K562 (cell line): ENCODE data around the gene ARHGAP26. TPM values are rescaled to one million over a fixed set of nuclear protein-coding genes. Genes with fewer than 3 reads are reported as not detected.

Experiments
- ATAC-seq: fragments of 200-7000 bp; cut with Tn5 transposase; 3 replicates; pipeline ENCODE4 v1.9.1; 2020; ENCODE audit warnings: moderate library complexity
- BruUV-seq: library from RNA; stranded (reverse); fragments of 400-500 nt; replicated peaks from 2 replicates; lab custom pipeline; 2021; lab: Mats Ljungman, UMichigan
- CTCF ChIA-PET: fragments of 300-600 bp; formaldehyde crosslinking; extraction: SDS; loops from one replicate; lab custom pipeline; 2021; ENCODE audit warnings: low intra/inter-chr PET ratio; lab: Yijun Ruan, JAX
- POLR2A ChIA-PET: fragments of 300-600, 350-650 bp; sonication (Branson Sonifier 250); formaldehyde crosslinking; extraction: SDS; loops from one replicate; lab custom pipeline; 2021; ENCODE audit warnings: antibody characterized with exemption, inconsistent platforms; lab: Yijun Ruan, JAX
- DNase-seq, 4 experiments: peaks; one replicate each; pipeline versions ENCODE4 v3.0.0 to v3.0.0-alpha.2; 2011 to 2018; ENCODE audit warnings: low spot score in 3 of 4, mixed read lengths in 3 of 4; ENCODE audit errors: extremely low read depth in 1 of 4
- FAIRE-seq: peaks from 2 replicates; lab custom pipeline; 2011; peaks lifted over from hg19 to GRCh38; lab: Jason Lieb, UNC
- H2AFZ ChIP-seq: 2 replicates; pipeline ENCODE4 v1.6.0; 2011; ENCODE audit warnings: low read depth, low read length, control low read depth, inconsistent platforms
- H3K27ac ChIP-seq: fragments of 200-600 bp; 3 replicates; pipeline ENCODE4 v1.8.0; 2011; ENCODE audit warnings: low read depth, mild to moderate bottlenecking, control low read depth, inconsistent platforms, low read length, moderate library complexity, mixed read lengths; ENCODE audit errors: extremely low read depth
- H3K27me3 ChIP-seq, 2 experiments: fragments of 300-600 bp in 1 of 2; 2 replicates in 1 of 2; 3 replicates in 1 of 2; pipeline versions ENCODE4 v1.6.0 to v1.8.0; 2011; ENCODE audit warnings: inconsistent platforms in 2 of 2, low read length in 2 of 2, mild to moderate bottlenecking in 1 of 2, mixed read lengths in 1 of 2, moderate library complexity in 1 of 2; ENCODE audit not compliant: control insufficient read depth in 2 of 2, insufficient read depth in 2 of 2
- H3K36me3 ChIP-seq: fragments of 300-600 bp; 3 replicates; pipeline ENCODE4 v1.8.0; 2011; ENCODE audit warnings: mild to moderate bottlenecking, low read length, inconsistent platforms; ENCODE audit not compliant: control insufficient read depth, insufficient read depth
- H3K4me1 ChIP-seq, 2 experiments: fragments of 200-600 bp in 1 of 2; replicated peaks in 1 of 2; 2 replicates in 1 of 2; 3 replicates in 1 of 2; pipeline versions ENCODE4 v1.5.1 to v1.8.0; 2011; ENCODE audit warnings: inconsistent platforms in 2 of 2, low read length in 2 of 2, mild to moderate bottlenecking in 1 of 2, mixed read lengths in 1 of 2, moderate library complexity in 1 of 2; ENCODE audit not compliant: control insufficient read depth in 2 of 2, insufficient read depth in 2 of 2
- H3K4me2 ChIP-seq: 2 replicates; pipeline ENCODE4 v1.6.1; 2011; ENCODE audit warnings: low read length, control low read depth, inconsistent platforms, mixed read lengths; ENCODE audit not compliant: insufficient read depth
- H3K4me3 ChIP-seq: fragments of 200-600 bp; sonication (generic), shearing (Covaris generic); 2 replicates; pipeline ENCODE4 v1.5.1; 2016; ENCODE audit warnings: control low read depth, inconsistent platforms
- H3K79me2 ChIP-seq: fragments of 200-600 bp; 3 replicates; pipeline ENCODE4 v1.8.0; 2011; ENCODE audit warnings: low read length, inconsistent platforms; ENCODE audit not compliant: control insufficient read depth, insufficient read depth
- H3K9ac ChIP-seq, 2 experiments: 2 replicates each; pipeline versions ENCODE4 v1.6.0 to v1.6.1; 2011; ENCODE audit warnings: low read depth in 2 of 2, low read length in 2 of 2, control low read depth in 1 of 2, inconsistent platforms in 1 of 2, mild to moderate bottlenecking in 1 of 2, mixed read lengths in 1 of 2; ENCODE audit not compliant: insufficient read depth in 1 of 2
- H3K9me1 ChIP-seq: one replicate; pipeline ENCODE4 v1.6.0; 2011; ENCODE audit warnings: inconsistent platforms, mild to moderate bottlenecking, low read length, moderate library complexity; ENCODE audit not compliant: control insufficient read depth, insufficient read depth
- H3K9me3 ChIP-seq: replicated peaks from 2 replicates; pipeline ENCODE4 v1.5.1; 2011; ENCODE audit warnings: low read depth, low read length, inconsistent platforms; ENCODE audit not compliant: control insufficient read depth, insufficient read depth
- H4K20me1 ChIP-seq: replicated peaks from 2 replicates; pipeline ENCODE4 v1.6.1; 2011; ENCODE audit warnings: low read length, inconsistent platforms, mixed read lengths; ENCODE audit not compliant: control insufficient read depth, insufficient read depth
- CEBPG ChIP-seq, 3 experiments: fragments of 200-800 bp in 1 of 3; sonication (Bioruptor generic) in 1 of 3; sonication (generic) in 1 of 3; formaldehyde crosslinking in 1 of 3; IDR thresholded peaks in 2 of 3; conservative IDR thresholded peaks in 1 of 3; 2 replicates each; pipeline versions ENCODE4 v1.6.1 to v1.8.0; 2016 to 2022; ENCODE audit warnings: missing compliant biosample characterization in 2 of 3, missing genetic modification characterization in 2 of 3, mild to moderate bottlenecking in 1 of 3, missing genetic modification reagents in 1 of 3
- CXXC5 ChIP-seq: fragments of 250-450 bp; sonication (Bioruptor Pico); IDR thresholded peaks from 2 replicates; pipeline ENCODE4 v1.8.0; 2022; ENCODE audit warnings: inconsistent platforms, mild to moderate bottlenecking, moderate library complexity
- FOSL1 ChIP-seq: fragments of 200-800 bp; sonication (Bioruptor generic); conservative IDR thresholded peaks from 2 replicates; pipeline ENCODE4 v1.6.1; 2016; ENCODE audit warnings: missing genetic modification characterization, missing compliant biosample characterization
- GABPA ChIP-seq: fragments of 200-800 bp; sonication (Bioruptor generic); conservative IDR thresholded peaks from 2 replicates; pipeline ENCODE4 v1.6.1; 2016; ENCODE audit warnings: low read depth, missing genetic modification characterization, missing compliant biosample characterization
- GTF2E2 ChIP-seq: fragments of 200-800 bp; sonication (Bioruptor generic); IDR thresholded peaks from 2 replicates; pipeline ENCODE4 v1.6.1; 2016; ENCODE audit warnings: missing genetic modification characterization, missing compliant biosample characterization
- MAZ ChIP-seq, 2 experiments: fragments of 450-650 bp in 1 of 2; sonication (generic) in 1 of 2; formaldehyde crosslinking; IDR thresholded peaks in 1 of 2; conservative IDR thresholded peaks in 1 of 2; 2 replicates each; pipeline versions ENCODE4 v1.4.0 to v1.5.0; 2020; ENCODE audit warnings: mild to moderate bottlenecking in 1 of 2, missing genetic modification reagents in 1 of 2
- MBD2 ChIP-seq: sonication (generic); IDR thresholded peaks from 2 replicates; pipeline ENCODE4 v1.6.1; 2016; ENCODE audit warnings: low read depth, borderline replicate concordance
- PCBP2 ChIP-seq: fragments of 200-400 bp; formaldehyde crosslinking; IDR thresholded peaks from 2 replicates; pipeline ENCODE4 v1.6.1; 2018; ENCODE audit warnings: low read length, low read depth, mild to moderate bottlenecking, moderate library complexity; ENCODE audit not compliant: poor library complexity, severe bottlenecking
- RAD21 ChIP-seq, 2 experiments: fragments of 250-450 bp in 1 of 2; fragments of 450-650 bp in 1 of 2; sonication (Bioruptor Pico) in 1 of 2; formaldehyde crosslinking in 1 of 2; IDR thresholded peaks in 1 of 2; conservative IDR thresholded peaks in 1 of 2; 2 replicates each; pipeline versions ENCODE4 v1.4.0 to v1.8.0; 2020 to 2022; ENCODE audit warnings: mild to moderate bottlenecking in 2 of 2, moderate library complexity in 1 of 2
- ZKSCAN8 ChIP-seq: fragments of 200-800 bp; sonication (Bioruptor generic); IDR thresholded peaks from 2 replicates; pipeline ENCODE4 v1.6.1; 2016; ENCODE audit warnings: missing genetic modification characterization, missing compliant biosample characterization
- ZNF175 ChIP-seq: fragments of 200-800 bp; sonication (Bioruptor generic); IDR thresholded peaks from 2 replicates; pipeline ENCODE4 v1.6.1; 2016; ENCODE audit warnings: low read depth, mild to moderate bottlenecking, missing genetic modification characterization, missing compliant biosample characterization
- ZNF766 ChIP-seq: fragments of 200-800 bp; sonication (Bioruptor generic); conservative IDR thresholded peaks from 2 replicates; pipeline ENCODE4 v1.6.1; 2016; ENCODE audit warnings: missing genetic modification characterization, missing compliant biosample characterization
- WGBS: fragments of 100-300 bp; shearing (Covaris generic); methylation state at CpG from one replicate; pipeline ENCODE4 v1.1.6; 2016; ENCODE audit warnings: low coverage, mixed read lengths; ENCODE audit not compliant: insufficient coverage; ENCODE audit errors: missing lambda C conversion rate; 5-methylcytosine and 5-hydroxymethylcytosine counted together
- in situ Hi-C: fragments of 300-500 bp; cut with MboI; formaldehyde crosslinking; loops from 4 replicates; pipeline ENCODE4 v1.15.0; 2018; ENCODE audit warnings: inconsistent platforms, mixed read lengths
- intact Hi-C: fragments of 100-400 bp; cut with micrococcal nuclease; formaldehyde crosslinking; loops from 2 replicates; pipeline ENCODE4 v1.14.2; 2022
- polyA plus RNA-seq, 8 experiments: library from polyadenylated mRNA; depleted of rRNA in 4 of 8; stranded (reverse) in 5 of 8; unstranded in 3 of 8; fragments of >200 nt; fragmentation: Nextera tagmentation in 2 of 8; fragmentation: Illumina TruSeq in 1 of 8; extraction: Ambion mirVana in 2 of 8; extraction: Trizol in 1 of 8; gene quantifications; 2 replicates each; pipeline versions ENCODE4 v1.2.1 to v1.2.3, GENCODE V29; 2011 to 2014; ENCODE audit warnings: inconsistent platforms in 1 of 8, missing spikeins in 1 of 8
- total RNA-seq, 7 experiments: library from RNA; depleted of rRNA in 6 of 7; stranded (reverse); fragments of >200 nt in 6 of 7; fragmentation: Illumina TruSeq in 2 of 7; extraction: Trizol in 2 of 7; gene quantifications; 2 replicates each; pipeline versions ENCODE4 v1.2.1 to v1.2.3, GENCODE V29; 2011 to 2021; ENCODE audit warnings: low replicate concordance in 1 of 7
- TF ChIP-seq, protein P1 (sequence below): fragments of 250-450 bp; sonication (Bioruptor Pico); IDR thresholded peaks from 2 replicates; pipeline ENCODE4 v1.5.0; 2021; ENCODE audit warnings: mild to moderate bottlenecking, moderate library complexity

The ARHGAP26 gene
- total and polyA plus RNA-seq, 9 of the 15 experiments (the other 6 are each of a cell fraction or from before 2014, with no cell fraction given): 0.13 to 1.1 (median 0.55) TPM

GRCh38 chr5:143002459-143003327, 232.5 kb downstream of the ARHGAP26 start:
- H3K4me2 ChIP-seq: no peak overlapping the region
- BruUV-seq: no TSS peak
- DNase-seq: peak; percentile 23 to 45 (median 36)
- no peak overlapping the region for H3K27ac ChIP-seq
- in situ Hi-C loops: no loop called here
- no peaks in the 10 kb centered on the region for H3K9me1 ChIP-seq
- peaks cover 2 to 4% of the 10 kb centered on the region in 2 experiments; a peak in 1 of 5 replicates for H3K27me3 ChIP-seq
- WGBS: 14% methylated on average over 7 of the region's 7 CpGs
- H3K79me2 ChIP-seq: no peaks in the 10 kb centered on the region
- intact Hi-C loops: loop anchor here (1.0 to 2.0 kb wide), 2 partner anchors 400 to 822 kb away; no protein-coding TSS in a partner anchor
- no peak overlapping the region for H3K4me3 ChIP-seq
- H3K9me3 ChIP-seq: no peaks in the 10 kb centered on the region
- peak; percentile 88 for ATAC-seq
- no peak overlapping the region for H3K9ac ChIP-seq
- ChIA-PET POLR2A (interaction anchor here (0.7 to 1.6 kb wide), 2 partner anchors 21 to 372 kb away, joined by 3 read pairs; no protein-coding TSS in a partner anchor), CTCF (interaction anchor here (1.4 to 1.6 kb wide), 2 partner anchors 401 to 822 kb away, joined by 8 to 13 read pairs; partner anchors contain the start of gene NR3C1)
- peak; percentile 67 for FAIRE-seq
- no peaks in the 10 kb centered on the region for H3K4me1 ChIP-seq
- H3K36me3 ChIP-seq: no peaks in the 10 kb centered on the region
- no peak overlapping the region for H2AFZ ChIP-seq
- no peaks in the 10 kb centered on the region for H4K20me1 ChIP-seq
- peak; percentile 59; the same call in 1 of the 2 replicates for TF ChIP-seq GTF2E2 (tag)
- TF ChIP-seq ZNF175 (CRISPR knock-in tag): no peak
- 0 out of 2 replicates have a peak, but pooled peaks have one; percentile 21 for TF ChIP-seq CXXC5 (CRISPR knock-in tag)
- peak; percentile 50; the same call in 1 of the 2 replicates for TF ChIP-seq FOSL1 (tag)
- peak; percentile 32; the same call in 1 of the 2 replicates for TF ChIP-seq CEBPG (CRISPR knock-in tag; IDR thresholded peaks at IDR 0.05)
- peak; percentile 99 to 100 for TF ChIP-seq CEBPG (tag; conservative IDR thresholded peaks at IDR 0.05 in 1 of 2, IDR thresholded peaks at IDR 0.05 in 1 of 2)
- 0 out of 2 replicates have a peak, but pooled peaks have one; percentile 38 for TF ChIP-seq ZNF766 (CRISPR knock-in tag)
- TF ChIP-seq MAZ (CRISPR knock-in tag; conservative IDR thresholded peaks at IDR 0.05 in 1 of 2, IDR thresholded peaks at IDR 0.05 in 1 of 2): 0 out of 4 replicates have a peak, but pooled peaks of 1 of the 2 experiments have one; percentile 8
- TF ChIP-seq, protein P1, sequence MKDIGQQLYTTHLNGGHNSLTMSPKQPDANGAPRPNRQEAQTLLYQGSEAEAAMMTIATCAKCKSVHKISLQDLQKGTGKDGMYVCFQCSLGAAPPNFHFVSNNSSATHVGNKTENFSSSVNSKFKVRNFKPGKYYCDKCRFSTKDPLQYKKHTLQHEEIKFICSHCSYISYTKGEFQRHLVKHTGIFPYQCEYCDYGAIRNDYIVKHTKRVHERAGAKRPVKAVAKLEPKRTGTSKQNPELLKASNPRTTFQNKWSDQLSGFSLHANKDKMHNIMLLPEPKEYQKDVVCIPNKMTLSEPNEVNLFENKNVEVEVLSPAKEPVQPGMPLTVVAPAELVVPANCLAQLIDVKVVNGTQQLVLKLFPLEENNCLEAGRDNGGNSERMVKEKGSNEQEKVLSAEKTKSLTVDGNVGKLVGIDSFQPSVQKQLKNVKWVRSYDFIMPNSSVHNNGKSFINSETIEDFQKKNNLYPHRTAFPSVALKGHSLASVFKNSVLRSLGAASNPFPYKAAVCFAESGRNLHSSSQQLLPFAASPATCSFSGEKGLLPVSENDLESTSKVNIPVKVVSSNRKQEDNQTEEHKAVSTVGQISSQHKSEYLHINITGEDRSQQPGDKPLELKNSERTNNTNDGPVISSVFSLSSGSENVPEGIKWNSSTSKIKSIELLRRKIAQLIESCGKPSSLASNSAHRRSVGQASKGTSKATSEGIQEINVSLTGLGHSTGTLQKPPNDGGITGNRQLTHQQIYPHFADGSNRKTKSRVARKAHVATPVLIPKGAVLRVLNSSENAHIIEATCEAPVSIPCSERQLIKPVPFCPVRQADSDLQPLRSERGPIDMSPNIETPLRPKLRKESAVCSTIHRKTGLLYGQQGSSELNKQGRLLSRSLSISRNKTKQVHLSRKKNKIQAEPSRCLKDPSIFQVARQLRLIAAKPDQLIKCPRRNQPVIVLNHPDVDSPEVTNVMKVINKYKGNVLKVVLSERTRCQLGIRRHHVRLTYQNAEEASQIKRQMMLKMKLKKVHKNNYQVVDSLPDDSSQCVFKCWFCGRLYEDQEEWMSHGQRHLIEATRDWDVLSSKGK: no peak
- TF ChIP-seq MBD2: no peak
- TF ChIP-seq GABPA (tag): peak; percentile 76
- TF ChIP-seq ZKSCAN8 (CRISPR knock-in tag): peak; percentile 17; the same call in 1 of the 2 replicates
- no peak for TF ChIP-seq PCBP2
- peak; percentile 75 to 83 for TF ChIP-seq RAD21 (CRISPR knock-in tag; conservative IDR thresholded peaks at IDR 0.05 in 1 of 2, IDR thresholded peaks at IDR 0.05 in 1 of 2)
